Measurements from ENCODE around the gene TANC1. TPM values are rescaled to one million over a fixed set of nuclear protein-coding genes. Genes with fewer than 3 reads are reported as not detected.
A peak's percentile ranks its signal among the peaks of the same experiment; 100 is the strongest.

TANC1 gene
- total and polyA plus RNA-seq, 2 of the 4 experiments (the other 2 are of a cell fraction) = 10.2 to 12.9 TPM

GRCh38 chr2:159246325-159246988, 278.0 kb downstream of the TANC1 start:
- H3K79me1 ChIP-seq (ENCODE audit: low read depth in 1 of 2, low read length in 2 of 2) = no peaks in the 10 kb centered on the region; a peak in 1 of 4 replicates
- H3K9me1 ChIP-seq (ENCODE audit: insufficient read depth, low read length) = no peaks in the 10 kb centered on the region
- BruUV-seq (replicated peaks) = no TSS peak
- dilution Hi-C loops (cut with HindIII; ENCODE audit: low sequenced_read_pairs, unreplicated experiment) = no loop called here
- POLR2A ChIA-PET (ENCODE audit: unreplicated experiment) = interaction anchor here (0.6 kb wide), 1 partner anchor 439 kb away, joined by 3 read pairs; no protein-coding TSS in a partner anchor
- no peak overlapping the region for H3K27ac ChIP-seq (ENCODE audit: insufficient read depth, low read length)
- in situ Hi-C loops (cut with MboI; ENCODE audit: low sequenced_read_pairs) = no loop called here
- no peak overlapping the region for H3K18ac ChIP-seq (ENCODE audit: low read depth, low read length)
- H2AFZ ChIP-seq (replicated peaks; ENCODE audit: low read length, poor library complexity) = no peak overlapping the region
- no peak overlapping the region for H3K23ac ChIP-seq (ENCODE audit: low read depth, low read length)
- DNase-seq (no peak), ATAC-seq (ENCODE audit: low read depth) (no peak)
- H4K91ac ChIP-seq (ENCODE audit: insufficient read depth, low read depth, low read length) = no peak overlapping the region
- H4K20me1 ChIP-seq (ENCODE audit: insufficient read depth, low read length) = no peaks in the 10 kb centered on the region
- H2AK5ac ChIP-seq (ENCODE audit: low read depth, low read length) = no peak overlapping the region
- no peak overlapping the region for H3K4ac ChIP-seq (ENCODE audit: low read depth, low read length)
- no CpG with 5 or more reads among the region's 7 CpGs for WGBS, 2 experiments (ENCODE audit: extremely low coverage in 2 of 2, insufficient read length in 1 of 2)
- H4K8ac ChIP-seq (ENCODE audit: low read depth in 2 of 2, low read length in 2 of 2) = no peak overlapping the region
- H4K5ac ChIP-seq (ENCODE audit: low read depth, low read length) = no peak overlapping the region
- CTCF ChIA-PET = no interaction called here
- no peak overlapping the region for H3K56ac ChIP-seq (ENCODE audit: extremely low read depth, insufficient read depth, low read length)
- H2AK9ac ChIP-seq (replicated peaks; ENCODE audit: low read depth, low read length, poor library complexity) = no peak overlapping the region
- intact Hi-C loops (cut with micrococcal nuclease) = no loop called here
- peaks cover 5% of the 10 kb centered on the region; the same call in 1 of the 2 replicates for H3K9me3 ChIP-seq (ENCODE audit: control insufficient read depth, insufficient read depth, low read length)
- H2BK15ac ChIP-seq (ENCODE audit: low read depth, low read length) = no peak overlapping the region
- peak; percentile 50 for TF ChIP-seq MAFK (IDR thresholded peaks at IDR 0.05; ENCODE audit: low read depth, low read length)
- TF ChIP-seq POLR2A (IDR thresholded peaks at IDR 0.05; ENCODE audit: low read depth, low read length) = no peak
- no peak overlapping the region for H3K9ac ChIP-seq (ENCODE audit: low read depth, low read length)
- no peaks in the 10 kb centered on the region for H3K27me3 ChIP-seq (ENCODE audit: control insufficient read depth, insufficient read depth, low read length)
- peaks cover 5% of the 10 kb centered on the region; the same call in 1 of the 2 replicates for H3K36me3 ChIP-seq (ENCODE audit: control insufficient read depth, insufficient read depth, low read length)
- H3K14ac ChIP-seq (replicated peaks; ENCODE audit: low read depth, low read length) = no peak overlapping the region
- no peak overlapping the region for H3K4me2 ChIP-seq (ENCODE audit: low read depth, low read length)
- H2BK5ac ChIP-seq (ENCODE audit: low read depth, low read length, poor library complexity, severe bottlenecking) = no peak overlapping the region
- no peak overlapping the region for H2BK120ac ChIP-seq (ENCODE audit: low read depth, low read length)
- no peaks in the 10 kb centered on the region for H3K4me1 ChIP-seq (ENCODE audit: control insufficient read depth, insufficient read depth, low read length)
- no peak overlapping the region for H2BK20ac ChIP-seq (ENCODE audit: low read depth, low read length)
- H3K4me3 ChIP-seq (ENCODE audit: insufficient read depth, low read depth, low read length) = no peak overlapping the region

All from IMR-90 (cell line).